ENCODE results near the gene CFAP77.

GRCh38 chr9:132447902-132448301 lies 37.9 kb downstream of the CFAP77 start:
- no peak for TF ChIP-seq CTCF (IDR thresholded peaks at IDR 0.05)
- TF ChIP-seq POLR2AphosphoS5 (IDR thresholded peaks at IDR 0.05; ENCODE audit: insufficient read depth in 1 of 2, low read depth in 1 of 2): no peak
